Measurements from ENCODE around the gene UBA5.

- TF ChIP-seq GATA3 (IDR thresholded peaks at IDR 0.05; ENCODE audit: low read depth, low read length) = no peak
- TF ChIP-seq GATA2 (IDR thresholded peaks at IDR 0.05; ENCODE audit: low read depth, low read length) = no peak
These were observed 54.0 kb downstream of the UBA5 start for GRCh38 chr3:132713977-132714727.
